Fibroblast of lung (primary cell): ENCODE measurements around the gene JAZF1. TPM values are rescaled to one million over a fixed set of nuclear protein-coding genes. Genes with fewer than 3 reads are reported as not detected.

Source experiments
- DNase-seq, 2 donors: peaks; one replicate each; pipeline versions ENCODE4 v3.0.0 to v3.0.0-alpha.2; 2010; ENCODE audit warnings: low read depth in 2 of 2
- H2AFZ ChIP-seq: 2 replicates; pipeline ENCODE4 v1.5.1; 2012; ENCODE audit warnings: low read length, control low read depth, inconsistent platforms
- H3K27ac ChIP-seq: 2 replicates; pipeline ENCODE4 v1.5.1; 2011; ENCODE audit warnings: low read length, control low read depth; ENCODE audit not compliant: insufficient read depth
- H3K27me3 ChIP-seq: 2 replicates; pipeline ENCODE4 v1.5.1; 2011; ENCODE audit warnings: mild to moderate bottlenecking, low read length; ENCODE audit not compliant: control insufficient read depth, insufficient read depth
- H3K36me3 ChIP-seq: 2 replicates; pipeline ENCODE4 v1.5.1; 2011; ENCODE audit warnings: low read length; ENCODE audit not compliant: control insufficient read depth, insufficient read depth
- H3K4me1 ChIP-seq: 2 replicates; pipeline ENCODE4 v1.5.1; 2011; ENCODE audit warnings: low read length; ENCODE audit not compliant: control insufficient read depth, insufficient read depth; ENCODE audit errors: extremely low read depth
- H3K4me2 ChIP-seq: 2 replicates; pipeline ENCODE4 v1.5.1; 2011; ENCODE audit warnings: low read length, control low read depth; ENCODE audit not compliant: insufficient read depth; ENCODE audit errors: extremely low read depth
- H3K4me3 ChIP-seq, 4 experiments: fragments of 200-600 bp in 1 of 4; sonication (generic) in 1 of 4; replicated peaks in 1 of 4; 2 replicates each; pipeline ENCODE4 v1.5.1; 2011 to 2016; ENCODE audit warnings: low read length in 4 of 4, low read depth in 3 of 4, mild to moderate bottlenecking in 3 of 4, control low read depth in 2 of 4, inconsistent platforms in 1 of 4, mixed read lengths in 1 of 4; ENCODE audit not compliant: insufficient read depth in 1 of 4; ENCODE audit errors: control extremely low read depth in 1 of 4
- H3K79me2 ChIP-seq: 2 replicates; pipeline ENCODE4 v1.5.1; 2012; ENCODE audit warnings: mild to moderate bottlenecking, low read length, inconsistent platforms; ENCODE audit not compliant: control insufficient read depth, insufficient read depth
- H3K9ac ChIP-seq: 2 replicates; pipeline ENCODE4 v1.5.1; 2011; ENCODE audit warnings: mild to moderate bottlenecking, low read length, control low read depth; ENCODE audit not compliant: insufficient read depth
- H3K9me3 ChIP-seq: 2 replicates; pipeline ENCODE4 v1.5.1; 2012; ENCODE audit warnings: low read depth, low read length; ENCODE audit not compliant: control insufficient read depth, insufficient read depth
- H4K20me1 ChIP-seq: 2 replicates; pipeline ENCODE4 v1.5.1; 2011; ENCODE audit warnings: low read length; ENCODE audit not compliant: control insufficient read depth, insufficient read depth; ENCODE audit errors: extremely low read depth
- EZH2 ChIP-seq: IDR thresholded peaks from 2 replicates; pipeline ENCODE4 v1.5.1; 2012; ENCODE audit warnings: low read length, control low read depth, mild to moderate bottlenecking; ENCODE audit errors: missing control alignments
- polyA plus RNA-seq, 2 donors: library from polyadenylated mRNA; depleted of rRNA in 1 of 2; stranded (reverse) in 1 of 2; unstranded in 1 of 2; fragments of >200 nt; gene quantifications; 2 replicates each; pipeline ENCODE4 v1.2.1, GENCODE V29; 2011 to 2012; ENCODE audit warnings: missing spikeins in 1 of 2
- total RNA-seq: library from RNA; depleted of rRNA; stranded (reverse); fragments of >200 nt; gene quantifications from 2 replicates; pipeline ENCODE4 v1.2.1, GENCODE V29; 2014
- TF ChIP-seq, protein P1 (sequence below), 2 donors: IDR thresholded peaks in 1 of 2; conservative IDR thresholded peaks in 1 of 2; 1 replicate in 1 of 2; 2 replicates in 1 of 2; pipeline ENCODE4 v1.5.1; 2011 to 2012; ENCODE audit warnings: low read length in 2 of 2, control low read depth in 1 of 2, inconsistent platforms in 1 of 2, low read depth in 1 of 2, mild to moderate bottlenecking in 1 of 2

The JAZF1 gene
- total and polyA plus RNA-seq, 2 donors (not counting 1 experiment from before 2014, with no cell fraction given) = 9.1 to 9.3 TPM

DNA sequence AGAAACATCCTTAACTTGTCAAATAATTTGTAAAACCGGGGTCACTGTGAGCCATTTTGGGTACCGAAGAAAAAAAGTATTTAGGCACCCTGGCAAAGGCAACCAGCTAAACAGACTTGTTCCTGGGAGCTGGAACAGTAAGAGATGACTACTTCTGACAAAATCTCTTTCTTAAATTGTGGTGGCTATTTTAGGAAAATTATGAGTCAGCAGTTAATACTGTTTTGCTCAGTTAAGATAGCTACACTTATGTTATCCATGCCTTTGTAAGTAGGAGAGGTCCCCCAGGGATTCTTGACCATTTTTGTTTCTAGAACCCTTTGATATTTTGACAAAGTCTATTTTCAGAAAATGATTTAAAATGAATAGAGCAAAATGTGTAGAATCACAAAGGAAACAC is 372.0 kb downstream of the JAZF1 start:
- Histone ChIP-seq H3K9me3 (no peaks in the 10 kb centered on the region), H4K20me1 (no peaks in the 10 kb centered on the region), H3K79me2 (no peaks in the 10 kb centered on the region), H3K4me3 (no peak overlapping the region), H3K9ac (no peak overlapping the region), H3K27ac (no peak overlapping the region), H3K27me3 (no peaks in the 10 kb centered on the region), H3K4me1 (no peaks in the 10 kb centered on the region), H3K4me2 (no peak overlapping the region), H2AFZ (no peak overlapping the region), H3K36me3 (no peaks in the 10 kb centered on the region)
- TF ChIP-seq, protein P1, sequence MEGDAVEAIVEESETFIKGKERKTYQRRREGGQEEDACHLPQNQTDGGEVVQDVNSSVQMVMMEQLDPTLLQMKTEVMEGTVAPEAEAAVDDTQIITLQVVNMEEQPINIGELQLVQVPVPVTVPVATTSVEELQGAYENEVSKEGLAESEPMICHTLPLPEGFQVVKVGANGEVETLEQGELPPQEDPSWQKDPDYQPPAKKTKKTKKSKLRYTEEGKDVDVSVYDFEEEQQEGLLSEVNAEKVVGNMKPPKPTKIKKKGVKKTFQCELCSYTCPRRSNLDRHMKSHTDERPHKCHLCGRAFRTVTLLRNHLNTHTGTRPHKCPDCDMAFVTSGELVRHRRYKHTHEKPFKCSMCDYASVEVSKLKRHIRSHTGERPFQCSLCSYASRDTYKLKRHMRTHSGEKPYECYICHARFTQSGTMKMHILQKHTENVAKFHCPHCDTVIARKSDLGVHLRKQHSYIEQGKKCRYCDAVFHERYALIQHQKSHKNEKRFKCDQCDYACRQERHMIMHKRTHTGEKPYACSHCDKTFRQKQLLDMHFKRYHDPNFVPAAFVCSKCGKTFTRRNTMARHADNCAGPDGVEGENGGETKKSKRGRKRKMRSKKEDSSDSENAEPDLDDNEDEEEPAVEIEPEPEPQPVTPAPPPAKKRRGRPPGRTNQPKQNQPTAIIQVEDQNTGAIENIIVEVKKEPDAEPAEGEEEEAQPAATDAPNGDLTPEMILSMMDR (conservative IDR thresholded peaks at IDR 0.05 in 1 of 2, IDR thresholded peaks at IDR 0.05 in 1 of 2; ENCODE audit: low read depth in 1 of 2, low read length in 2 of 2) = no peak
- TF ChIP-seq EZH2 = no peak
- peak; percentile 70 to 81 for DNase-seq

DNA sequence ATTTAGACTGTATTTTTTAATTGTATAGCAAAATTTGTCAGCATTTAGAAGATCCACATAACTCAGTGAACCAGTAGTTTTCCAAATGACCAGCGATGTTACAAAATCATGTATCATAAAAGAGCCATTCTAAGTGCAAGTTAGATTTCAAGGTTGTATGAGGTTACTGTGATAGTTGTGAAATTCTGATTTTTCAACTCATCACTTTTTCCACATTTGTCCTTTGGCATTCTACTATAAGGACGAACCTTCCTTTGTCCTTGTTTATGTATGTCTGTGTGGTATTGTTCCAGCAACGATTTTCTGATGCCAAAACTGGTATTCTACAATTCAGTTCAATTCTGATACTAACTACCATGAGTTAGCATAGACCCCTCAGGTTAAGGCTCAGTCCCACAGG is 376.5 kb downstream of the JAZF1 start:
- Histone ChIP-seq H3K27me3 (no peaks in the 10 kb centered on the region), H3K9me3 (no peaks in the 10 kb centered on the region), H3K9ac (no peak overlapping the region), H4K20me1 (no peaks in the 10 kb centered on the region), H3K4me2 (no peak overlapping the region), H3K36me3 (no peaks in the 10 kb centered on the region), H3K4me3 (no peak overlapping the region), H2AFZ (no peak overlapping the region), H3K79me2 (no peaks in the 10 kb centered on the region), H3K27ac (no peak overlapping the region), H3K4me1 (no peaks in the 10 kb centered on the region)
- TF ChIP-seq, protein P1 (conservative IDR thresholded peaks at IDR 0.05 in 1 of 2, IDR thresholded peaks at IDR 0.05 in 1 of 2; ENCODE audit: low read depth in 1 of 2, low read length in 2 of 2) = no peak
- TF ChIP-seq EZH2 = no peak
- no peak for DNase-seq

DNA sequence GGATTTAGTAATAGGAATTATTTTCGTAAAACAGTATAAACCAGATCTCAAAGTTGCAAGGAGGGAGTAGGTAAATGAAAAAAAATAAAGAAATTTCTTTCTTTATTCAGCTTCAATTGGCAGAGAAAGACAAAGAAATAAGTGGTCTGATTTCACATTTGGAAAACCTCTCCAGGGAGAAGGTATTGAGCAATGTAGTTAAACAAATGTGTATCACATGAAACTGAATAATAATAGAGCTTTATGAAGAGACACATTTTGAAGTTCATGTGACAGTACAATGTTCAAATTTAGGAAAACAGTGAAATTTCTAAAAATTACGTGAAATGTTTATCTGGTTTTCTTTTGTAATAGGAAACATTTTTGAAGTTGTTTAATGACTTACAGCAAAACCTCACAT is 377.6 kb downstream of the JAZF1 start:
- Histone ChIP-seq H2AFZ (no peak overlapping the region), H3K36me3 (no peaks in the 10 kb centered on the region), H3K4me3 (no peak overlapping the region), H3K9me3 (no peaks in the 10 kb centered on the region), H3K27ac (no peak overlapping the region), H3K9ac (no peak overlapping the region), H4K20me1 (no peaks in the 10 kb centered on the region), H3K4me1 (no peaks in the 10 kb centered on the region), H3K27me3 (no peaks in the 10 kb centered on the region), H3K79me2 (no peaks in the 10 kb centered on the region), H3K4me2 (no peak overlapping the region)
- DNase-seq = peak in 1 of 2 donors; percentile 65
- TF ChIP-seq EZH2 = no peak
